Measurements from ENCODE around the gene RHOF.
"Not testable (repeated sequence)": the region's sequence is repeated elsewhere in the genome, so short reads cannot be mapped to it uniquely, and the experiment has no call there.

Gene RHOF

DNA sequence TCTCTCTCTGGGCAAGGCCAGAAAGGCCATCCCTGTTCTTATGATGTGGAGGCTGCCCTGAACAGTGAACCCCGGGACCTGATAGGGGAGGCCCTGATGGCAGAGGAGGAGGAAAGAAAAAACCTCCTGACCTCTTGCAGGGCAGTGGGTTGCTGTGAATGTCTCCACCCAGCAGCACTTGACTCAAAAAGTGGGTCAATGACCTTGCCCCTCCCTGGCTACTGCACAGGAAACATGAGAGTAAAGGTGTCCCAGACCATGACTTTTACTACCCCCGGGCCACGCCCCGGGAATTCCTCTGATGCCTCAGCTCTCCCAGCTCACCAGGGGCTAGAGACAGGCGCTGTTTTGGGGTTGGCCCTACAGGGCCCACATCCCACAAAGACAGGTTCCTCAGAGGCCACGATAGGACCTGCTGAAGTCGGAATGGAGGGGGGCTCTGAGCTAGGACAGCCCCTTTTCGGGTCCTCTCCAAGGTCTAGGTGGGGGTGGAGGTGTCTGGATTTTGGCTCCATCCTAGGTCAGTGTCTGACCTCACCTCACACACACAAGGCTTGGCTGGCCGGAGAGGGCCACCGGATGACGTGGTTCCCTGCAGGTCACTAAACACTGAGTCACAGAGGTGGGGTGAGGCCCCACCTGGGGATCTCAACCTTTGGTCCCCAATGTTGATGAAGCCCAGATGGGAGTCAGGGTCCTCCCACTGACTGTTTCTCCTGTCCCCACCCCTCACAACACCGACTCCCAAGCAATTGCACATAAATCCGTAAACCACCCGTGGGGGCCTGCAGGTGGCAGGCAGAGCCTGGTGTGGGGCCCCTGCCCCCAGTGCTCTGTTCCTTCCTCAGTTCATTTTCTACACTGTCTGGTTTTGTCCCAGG, 1.6 kb downstream of the RHOF start:
- no peak for DNase-seq

- DNase-seq = not testable (repeated sequence)
Observed at GRCh38 chr12:121790785-121791184, 2.7 kb downstream of the RHOF start.

- no peak for DNase-seq
Observed at GRCh38 chr12:121789800-121790728, 3.4 kb downstream of the RHOF start.

GRCh38 chr12:121789233-121789781, 4.2 kb downstream of the RHOF start:
- DNase-seq = no peak

DNA sequence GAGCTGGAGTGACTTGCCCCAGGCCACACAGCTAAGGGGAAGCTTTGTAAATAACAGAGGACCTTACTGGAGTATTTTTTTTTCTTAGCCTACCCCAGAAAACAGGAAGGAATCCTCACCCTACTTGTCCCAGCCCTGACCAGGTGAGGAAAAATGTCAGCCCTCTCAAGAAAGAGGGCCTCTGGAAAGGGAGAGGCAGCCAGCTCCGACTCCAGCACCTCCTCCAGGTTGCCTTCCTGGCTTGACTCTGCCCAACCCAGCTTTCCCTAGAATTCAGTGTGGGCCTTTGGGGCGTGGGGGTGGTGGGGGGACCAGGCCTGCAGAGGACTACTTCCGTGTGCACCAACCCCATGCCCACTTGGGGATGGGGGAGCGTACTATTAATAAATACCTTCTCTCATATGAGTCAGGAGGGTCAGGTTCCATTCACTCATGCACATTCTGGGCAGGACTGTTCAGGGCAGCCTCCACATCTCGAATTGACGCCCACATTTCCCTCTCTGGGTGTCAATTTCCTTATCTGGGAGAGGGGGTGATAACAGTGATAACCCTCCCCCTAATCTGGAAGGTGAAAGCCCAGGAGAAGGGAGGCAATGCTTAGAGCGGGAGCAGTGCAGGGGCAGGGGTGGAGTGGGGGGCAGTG, 5.2 kb downstream of the RHOF start:
- no peak for DNase-seq

DNA sequence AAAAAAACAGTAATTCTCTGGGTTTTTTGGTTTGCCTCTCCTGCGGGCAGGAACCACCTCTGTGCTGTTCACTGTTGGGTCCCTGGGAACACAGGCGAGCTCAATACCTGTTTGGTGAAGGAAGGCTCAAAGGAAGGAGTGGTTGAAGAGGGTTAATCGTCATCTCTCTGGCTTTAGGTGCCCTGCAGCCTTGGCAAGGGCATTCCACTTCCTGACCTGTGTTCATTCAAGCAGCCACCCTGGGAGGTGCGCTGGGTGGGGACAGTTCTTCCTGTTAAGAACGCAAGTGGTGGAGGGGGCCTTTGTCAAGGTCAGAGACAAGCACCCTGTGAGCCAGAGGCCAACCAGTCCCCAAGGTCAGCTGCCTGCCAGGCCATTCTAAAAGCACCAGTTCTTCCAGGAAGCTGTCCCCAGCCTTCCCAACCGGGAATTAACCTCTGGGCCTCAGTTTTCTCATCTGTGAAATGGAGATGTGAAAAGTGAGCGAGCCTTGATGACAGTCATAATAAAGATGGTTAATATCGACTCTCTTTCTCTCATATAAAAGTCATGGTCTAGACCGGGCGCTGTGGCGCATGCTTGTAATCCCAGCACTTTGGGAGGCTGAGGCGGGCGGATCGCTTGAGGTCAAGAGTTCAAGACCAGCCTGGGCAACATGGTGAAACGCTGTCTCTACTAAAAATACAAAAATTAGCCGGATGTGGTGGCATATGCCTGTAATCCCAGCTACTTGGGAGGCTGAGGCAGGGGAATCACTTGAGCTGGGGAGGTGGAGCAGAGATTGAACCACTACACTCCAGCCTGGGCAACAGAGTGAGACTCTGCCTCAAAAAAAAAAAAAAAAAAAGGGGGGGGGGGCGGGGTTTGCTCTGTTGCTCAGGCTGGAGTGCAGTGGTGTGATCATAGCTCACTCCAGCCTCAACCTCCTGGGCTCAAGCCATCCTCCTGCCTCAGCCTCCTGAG, 6.1 kb downstream of the RHOF start:
- DNase-seq = no peak

DNA sequence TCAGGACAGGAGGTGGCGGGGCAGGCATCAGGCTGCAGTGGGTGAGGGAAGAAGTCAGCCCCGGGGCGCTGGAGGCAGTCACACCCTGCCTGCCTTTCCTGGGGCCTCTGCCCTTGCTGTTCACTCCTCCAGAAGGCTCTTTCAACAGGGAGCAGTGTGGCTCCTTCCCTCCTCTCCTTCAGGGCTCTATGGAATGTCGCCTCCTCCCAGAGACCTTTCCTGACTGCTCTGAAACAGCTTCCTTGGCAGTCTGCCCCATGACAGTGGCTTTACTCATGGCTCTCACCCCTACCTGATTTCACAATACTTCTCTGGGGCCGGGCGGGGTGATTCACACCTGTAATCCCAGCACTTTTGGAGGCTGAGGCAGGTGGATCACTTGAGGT, 7.1 kb downstream of the RHOF start:
- no peak for DNase-seq

DNA sequence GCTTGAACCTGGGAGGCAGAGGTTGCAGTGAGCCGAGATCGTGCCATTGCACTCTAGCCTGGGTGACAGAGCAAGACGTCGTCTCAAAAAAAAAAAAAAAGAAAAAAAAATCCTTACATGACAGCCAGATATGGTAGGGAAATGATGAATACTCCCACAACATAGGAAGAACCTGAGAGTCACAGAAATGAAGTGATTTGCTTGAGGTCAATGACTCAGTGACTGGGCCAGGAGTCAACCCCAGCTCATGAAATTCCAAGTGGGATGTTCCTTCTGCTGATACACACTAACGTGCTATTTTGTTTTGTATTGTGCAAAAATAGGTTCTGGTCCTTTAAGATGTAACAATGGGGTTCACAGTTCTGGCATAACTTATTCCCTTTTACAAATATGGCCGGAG, 9.0 kb downstream of the RHOF start:
- DNase-seq = no peak

DNA sequence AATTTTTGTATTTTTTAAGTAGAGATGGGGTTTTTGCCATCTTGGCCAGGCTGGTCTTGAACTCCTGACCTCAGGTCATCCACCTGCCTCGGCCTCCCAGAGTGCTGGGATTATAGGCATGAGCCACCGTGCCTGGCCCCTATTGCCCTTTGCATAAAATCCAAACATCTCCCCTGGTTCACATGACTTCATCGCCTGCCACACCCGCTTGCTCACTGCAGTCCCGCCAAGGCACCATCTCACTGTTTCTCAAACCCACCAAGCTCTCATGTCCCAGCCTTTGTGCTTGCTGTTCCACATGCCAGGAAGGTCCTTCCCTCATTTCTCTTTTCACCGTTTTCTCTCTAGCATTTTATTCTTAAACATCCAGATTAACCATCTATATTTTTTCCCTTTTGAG, 9.7 kb downstream of the RHOF start:
- no peak for DNase-seq

DNA sequence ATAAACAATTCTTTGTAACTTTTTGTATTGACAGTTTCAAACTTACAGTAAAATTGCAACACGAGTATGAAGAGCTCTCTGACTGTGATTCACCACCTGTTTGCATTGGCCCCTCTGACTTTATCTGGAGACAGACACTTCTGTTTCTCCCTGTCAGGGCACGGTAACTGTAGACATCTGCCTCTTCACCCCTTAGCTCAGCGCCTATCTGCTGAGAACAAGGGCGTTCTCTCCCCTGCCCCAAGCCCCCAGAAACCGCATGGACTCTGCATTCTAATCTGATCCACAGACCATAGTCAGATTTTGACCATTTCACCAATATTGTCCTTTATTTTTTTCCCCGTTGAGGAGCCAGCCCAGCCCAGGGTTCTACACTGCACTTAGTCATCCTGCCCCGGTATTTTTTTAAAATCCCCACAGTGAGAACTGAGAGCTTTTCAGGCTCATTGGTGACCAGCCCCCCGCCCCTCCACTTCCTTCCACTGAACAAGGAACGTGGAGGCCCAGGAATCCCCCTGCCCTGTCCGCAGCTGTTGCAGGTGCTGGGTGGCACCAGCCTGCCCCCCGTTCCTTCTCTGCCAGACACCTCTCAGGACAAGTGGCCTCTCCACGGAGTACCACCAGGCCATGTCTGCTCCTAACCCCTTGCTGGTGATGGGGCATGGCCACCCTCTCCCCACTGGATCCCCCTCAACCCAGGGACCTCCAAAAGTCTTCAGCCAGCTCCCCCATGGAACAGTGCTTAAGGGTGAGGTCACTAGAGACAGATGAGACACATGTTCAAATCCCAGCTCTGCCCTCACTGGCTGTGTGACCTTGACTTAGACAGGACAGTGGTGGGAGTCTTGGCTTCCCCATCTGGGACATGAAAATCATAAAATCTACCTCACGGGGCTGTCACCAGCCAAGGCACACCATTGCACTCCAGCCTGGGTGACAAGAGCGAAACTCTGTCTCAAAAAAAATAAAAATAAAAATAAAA, 11.2 kb downstream of the RHOF start:
- DNase-seq = no peak

DNA sequence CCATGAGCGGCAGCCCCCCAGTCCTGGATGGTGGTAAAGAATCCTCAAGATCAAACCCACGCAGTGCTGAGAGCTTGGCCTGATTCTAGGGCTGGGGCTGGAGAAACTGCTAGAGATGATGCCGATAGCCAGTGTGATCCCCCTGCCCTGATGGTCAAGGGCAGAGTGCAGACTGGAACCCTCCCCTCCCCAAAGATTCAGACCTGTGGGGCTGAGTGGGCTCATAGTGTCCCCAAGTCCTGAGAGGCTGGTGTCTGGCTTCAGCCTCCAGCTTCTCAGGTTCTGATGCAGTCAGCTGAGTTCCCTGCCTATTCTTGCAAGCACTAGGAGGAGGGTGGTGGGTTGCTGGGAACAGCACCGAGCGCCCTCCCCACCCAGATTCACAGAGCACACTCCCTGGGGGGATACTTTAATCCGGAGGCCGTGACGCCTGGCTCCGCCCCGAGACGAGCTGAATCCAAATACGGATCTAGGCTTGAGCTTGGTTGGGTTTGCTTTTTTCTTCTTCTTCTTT, 11.9 kb downstream of the RHOF start:
- no peak for DNase-seq

GRCh38 chr12:121780429-121780828, 13.1 kb downstream of the RHOF start:
- no peak for DNase-seq

- DNase-seq = no peak
Observed at GRCh38 chr12:121779422-121779895, 14.0 kb downstream of the RHOF start.

- DNase-seq = no peak
Observed at GRCh38 chr12:121778567-121779421, 14.7 kb downstream of the RHOF start.

- peak; percentile 45 to 55 for DNase-seq
Observed at GRCh38 chr12:121776190-121777098, 17.0 kb downstream of the RHOF start.

GRCh38 chr12:121775501-121775900, 18.0 kb downstream of the RHOF start:
- no peak for DNase-seq

GRCh38 chr12:121774968-121775474, 18.5 kb downstream of the RHOF start:
- no peak for DNase-seq

All from NCI-H2081 (cell line).